BE2C (cell line): ENCODE measurements around the gene CILP2.

Source experiments
- DNase-seq: peaks from one replicate; pipeline ENCODE4 v3.0.0-alpha.2; 2020
- H3K27me3 ChIP-seq: fragments of 250-450 bp; sonication (Bioruptor Pico); 2 replicates; pipeline ENCODE4 v1.5.1; 2020; ENCODE audit warnings: mild to moderate bottlenecking
- H3K36me3 ChIP-seq: fragments of 250-450 bp; sonication (Bioruptor Pico); 2 replicates; pipeline ENCODE4 v1.5.1; 2020; ENCODE audit warnings: mild to moderate bottlenecking
- H3K4me1 ChIP-seq: fragments of 250-450 bp; sonication (Bioruptor Pico); 2 replicates; pipeline ENCODE4 v1.5.1; 2020
- H3K4me3 ChIP-seq: 2 replicates; pipeline ENCODE4 v1.5.1; 2011; ENCODE audit warnings: low read depth, low read length
- H3K9me3 ChIP-seq: fragments of 250-450 bp; sonication (Bioruptor Pico); 2 replicates; pipeline ENCODE4 v1.5.1; 2020
- TF ChIP-seq, protein P1 (sequence below): IDR thresholded peaks from 2 replicates; pipeline ENCODE4 v1.5.1; 2012; ENCODE audit warnings: mild to moderate bottlenecking, low read depth, low read length

The CILP2 gene

GRCh38 chr19:19513682-19514081, 24.4 kb upstream of the CILP2 start:
- DNase-seq = no peak
- H3K4me3 ChIP-seq = no peak overlapping the region
- no peaks in the 10 kb centered on the region for H3K9me3 ChIP-seq
- no peaks in the 10 kb centered on the region for H3K27me3 ChIP-seq
- H3K4me1 ChIP-seq = no peaks in the 10 kb centered on the region
- TF ChIP-seq, protein P1, sequence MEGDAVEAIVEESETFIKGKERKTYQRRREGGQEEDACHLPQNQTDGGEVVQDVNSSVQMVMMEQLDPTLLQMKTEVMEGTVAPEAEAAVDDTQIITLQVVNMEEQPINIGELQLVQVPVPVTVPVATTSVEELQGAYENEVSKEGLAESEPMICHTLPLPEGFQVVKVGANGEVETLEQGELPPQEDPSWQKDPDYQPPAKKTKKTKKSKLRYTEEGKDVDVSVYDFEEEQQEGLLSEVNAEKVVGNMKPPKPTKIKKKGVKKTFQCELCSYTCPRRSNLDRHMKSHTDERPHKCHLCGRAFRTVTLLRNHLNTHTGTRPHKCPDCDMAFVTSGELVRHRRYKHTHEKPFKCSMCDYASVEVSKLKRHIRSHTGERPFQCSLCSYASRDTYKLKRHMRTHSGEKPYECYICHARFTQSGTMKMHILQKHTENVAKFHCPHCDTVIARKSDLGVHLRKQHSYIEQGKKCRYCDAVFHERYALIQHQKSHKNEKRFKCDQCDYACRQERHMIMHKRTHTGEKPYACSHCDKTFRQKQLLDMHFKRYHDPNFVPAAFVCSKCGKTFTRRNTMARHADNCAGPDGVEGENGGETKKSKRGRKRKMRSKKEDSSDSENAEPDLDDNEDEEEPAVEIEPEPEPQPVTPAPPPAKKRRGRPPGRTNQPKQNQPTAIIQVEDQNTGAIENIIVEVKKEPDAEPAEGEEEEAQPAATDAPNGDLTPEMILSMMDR = no peak
- no peaks in the 10 kb centered on the region for H3K36me3 ChIP-seq

DNA sequence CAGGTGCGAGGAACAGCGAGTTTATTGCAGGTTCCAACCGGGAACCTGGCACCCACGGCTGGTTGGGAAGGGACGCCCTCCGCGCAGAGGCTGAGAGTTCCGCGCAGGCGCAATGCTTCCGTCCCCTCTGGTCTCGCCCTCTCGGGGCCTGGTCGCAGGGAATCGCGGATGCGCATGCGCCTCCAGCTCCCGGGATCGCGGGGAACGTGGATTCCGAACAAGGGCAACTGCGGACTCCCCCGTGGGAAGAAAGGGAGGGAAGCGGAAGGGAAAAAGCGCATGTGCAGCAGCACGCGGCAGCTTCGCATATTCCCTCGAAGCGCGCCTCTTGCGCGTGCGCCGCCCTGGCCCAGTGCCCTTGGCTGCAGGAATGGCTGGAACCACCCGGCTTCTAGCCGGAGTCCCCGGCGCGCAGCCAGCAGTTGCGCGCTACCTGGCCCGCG, 23.8 kb upstream of the CILP2 start:
- no peaks in the 10 kb centered on the region for H3K27me3 ChIP-seq
- TF ChIP-seq, protein P1 = no peak
- H3K36me3 ChIP-seq = peaks cover 2% of the 10 kb centered on the region; the same call in 1 of the 2 replicates
- H3K4me3 ChIP-seq = no peak overlapping the region
- no peaks in the 10 kb centered on the region for H3K4me1 ChIP-seq
- no peaks in the 10 kb centered on the region for H3K9me3 ChIP-seq
- no peak for DNase-seq

DNA sequence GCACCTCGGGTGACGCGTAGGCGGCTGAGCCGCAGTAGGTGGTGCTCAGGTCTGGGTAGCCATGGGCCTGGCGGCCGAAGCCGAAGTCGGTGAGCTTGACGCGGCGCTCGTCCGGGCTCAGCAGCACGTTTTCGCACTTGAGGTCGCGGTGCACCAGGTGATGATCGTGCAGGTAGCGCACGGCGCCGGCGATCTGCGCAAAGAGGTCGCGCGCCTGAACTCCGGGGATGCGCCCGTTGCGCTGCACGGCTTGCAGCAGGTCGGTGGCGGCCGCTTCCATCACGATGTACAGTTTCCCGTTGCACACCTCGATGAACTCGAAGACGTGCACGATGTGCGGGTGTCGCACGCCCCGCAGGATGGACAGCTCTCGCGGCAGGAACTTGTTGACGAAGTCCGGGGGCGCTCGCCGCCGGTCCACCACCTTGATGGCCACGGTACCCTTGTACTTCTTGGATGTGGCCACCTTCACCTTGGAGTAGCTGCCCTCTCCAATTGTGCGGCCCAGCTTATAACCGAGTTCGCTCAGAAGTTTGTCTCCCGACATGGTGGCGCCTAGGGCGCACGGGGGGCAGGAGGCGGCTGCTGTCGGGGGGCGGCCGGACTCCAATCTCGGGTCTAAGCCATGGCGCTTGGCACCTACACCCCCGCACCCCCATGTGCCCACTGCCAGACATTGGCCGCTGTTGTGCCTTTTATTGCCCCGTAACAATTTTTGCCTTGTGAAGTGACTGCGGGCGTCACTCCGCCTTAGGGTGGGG, 23.0 kb upstream of the CILP2 start, which contains the start of gene TSSK6:
Gene TSSK6, minus strand, starts transcription at position 668 of the 761 bp plus-strand sequence. Its CDS starts 121 bp downstream, at position 547.
- Histone ChIP-seq H3K27me3 (no peaks in the 10 kb centered on the region), H3K36me3 (peaks cover 7% of the 10 kb centered on the region), H3K9me3 (no peaks in the 10 kb centered on the region), H3K4me1 (no peaks in the 10 kb centered on the region), H3K4me3 (peak within 1 kb of the TSS; percentile 98)
- TF ChIP-seq, protein P1 = no peak
- no peak for DNase-seq

GRCh38 chr19:19515642-19516519, 22.2 kb upstream of the CILP2 start, which contains the start of gene NDUFA13:
Gene NDUFA13 (plus strand): TSS chr19:19516225. CDS start chr19:19516239, 14 bp downstream.
- DNase-seq = peak; percentile 91
- TF ChIP-seq, protein P1 = no peak

GRCh38 chr19:19517235-19517619, 20.8 kb upstream of the CILP2 start:
- TF ChIP-seq, protein P1 = no peak
- no peak for DNase-seq
- no peaks in the 10 kb centered on the region for H3K9me3 ChIP-seq
- no peaks in the 10 kb centered on the region for H3K27me3 ChIP-seq
- H3K4me3 ChIP-seq = no peak overlapping the region
- H3K36me3 ChIP-seq = peaks cover 10% of the 10 kb centered on the region
- H3K4me1 ChIP-seq = no peaks in the 10 kb centered on the region

More at GRCh38 chr19:19515642-19516519, 22.2 kb upstream of the CILP2 start, which contains the start of gene NDUFA13:
- H3K4me1 ChIP-seq = no peaks in the 10 kb centered on the region
- H3K9me3 ChIP-seq = no peaks in the 10 kb centered on the region
- H3K27me3 ChIP-seq = no peaks in the 10 kb centered on the region
- H3K4me3 ChIP-seq = peak within 1 kb of the TSS; percentile 98
- peaks cover 10% of the 10 kb centered on the region for H3K36me3 ChIP-seq
